ENCODE results near the gene RHOBTB1.

Gene RHOBTB1

GRCh38 chr10:60942788-60943315, 1.1 kb downstream of the RHOBTB1 start:
- DNase-seq (ENCODE audit: insufficient read length, low spot score) = no peak
- FAIRE-seq = peak; percentile 59

- DNase-seq (ENCODE audit: insufficient read length, low spot score) (no peak), FAIRE-seq (no peak)
Measured at GRCh38 chr10:60942134-60942787, 1.7 kb downstream of the RHOBTB1 start.

- DNase-seq (ENCODE audit: insufficient read length, low spot score) (no peak), FAIRE-seq (no peak)
Measured at GRCh38 chr10:60940446-60940845, 3.5 kb downstream of the RHOBTB1 start.

GRCh38 chr10:60937784-60938654, 6.0 kb downstream of the RHOBTB1 start:
- no peak for DNase-seq (ENCODE audit: insufficient read length, low spot score)
- FAIRE-seq = no peak

- no peak for FAIRE-seq
Measured at GRCh38 chr10:60937022-60937421, 7.0 kb downstream of the RHOBTB1 start.

GRCh38 chr10:60934215-60935175, 9.5 kb downstream of the RHOBTB1 start:
- FAIRE-seq = no peak

More at GRCh38 chr10:60937022-60937421, 7.0 kb downstream of the RHOBTB1 start:
- DNase-seq (ENCODE audit: insufficient read length, low spot score) = no peak

GRCh38 chr10:60932756-60933155, 11.2 kb downstream of the RHOBTB1 start:
- no peak for DNase-seq (ENCODE audit: insufficient read length, low spot score)
- no peak for FAIRE-seq

More at GRCh38 chr10:60934215-60935175, 9.5 kb downstream of the RHOBTB1 start:
- no peak for DNase-seq (ENCODE audit: insufficient read length, low spot score)

- no peak for FAIRE-seq
Measured at GRCh38 chr10:60930237-60930636, 13.7 kb downstream of the RHOBTB1 start.

GRCh38 chr10:60921633-60922032, 22.4 kb downstream of the RHOBTB1 start:
- FAIRE-seq = no peak

More at GRCh38 chr10:60930237-60930636, 13.7 kb downstream of the RHOBTB1 start:
- DNase-seq (ENCODE audit: insufficient read length, low spot score) = no peak

GRCh38 chr10:60920479-60920878, 23.5 kb downstream of the RHOBTB1 start:
- FAIRE-seq = no peak

More at GRCh38 chr10:60921633-60922032, 22.4 kb downstream of the RHOBTB1 start:
- DNase-seq (ENCODE audit: insufficient read length, low spot score) = no peak

GRCh38 chr10:60919551-60919950, 24.4 kb downstream of the RHOBTB1 start:
- FAIRE-seq (no peak), DNase-seq (ENCODE audit: insufficient read length, low spot score) (no peak)

More at GRCh38 chr10:60920479-60920878, 23.5 kb downstream of the RHOBTB1 start:
- no peak for DNase-seq (ENCODE audit: insufficient read length, low spot score)

GRCh38 chr10:60917331-60918280, 26.4 kb downstream of the RHOBTB1 start:
- FAIRE-seq = no peak
- DNase-seq (ENCODE audit: insufficient read length, low spot score) = no peak

- DNase-seq (ENCODE audit: insufficient read length, low spot score) (no peak), FAIRE-seq (no peak)
Measured at GRCh38 chr10:60916025-60916424, 28.0 kb downstream of the RHOBTB1 start.

- peak; percentile 41 for DNase-seq (ENCODE audit: insufficient read length, low spot score)
- no peak for FAIRE-seq
Measured at GRCh38 chr10:60914690-60915141, 29.3 kb downstream of the RHOBTB1 start.

GRCh38 chr10:60913657-60914056, 30.3 kb downstream of the RHOBTB1 start:
- no peak for DNase-seq (ENCODE audit: insufficient read length, low spot score)
- FAIRE-seq = no peak

- DNase-seq (ENCODE audit: insufficient read length, low spot score) (no peak), FAIRE-seq (no peak)
Measured at GRCh38 chr10:60913071-60913470, 30.9 kb downstream of the RHOBTB1 start.

- no peak for DNase-seq (ENCODE audit: insufficient read length, low spot score)
- FAIRE-seq = no peak
Measured at GRCh38 chr10:60911715-60912114, 32.3 kb downstream of the RHOBTB1 start.

GRCh38 chr10:60911216-60911615, 32.8 kb downstream of the RHOBTB1 start:
- DNase-seq (ENCODE audit: insufficient read length, low spot score) (no peak), FAIRE-seq (no peak)

GRCh38 chr10:60910543-60910942, 33.4 kb downstream of the RHOBTB1 start:
- FAIRE-seq = no peak
- DNase-seq (ENCODE audit: insufficient read length, low spot score) = no peak

Data from HTR-8/SVneo (cell line).